Measurements from ENCODE around the gene NAALADL2.

DNA sequence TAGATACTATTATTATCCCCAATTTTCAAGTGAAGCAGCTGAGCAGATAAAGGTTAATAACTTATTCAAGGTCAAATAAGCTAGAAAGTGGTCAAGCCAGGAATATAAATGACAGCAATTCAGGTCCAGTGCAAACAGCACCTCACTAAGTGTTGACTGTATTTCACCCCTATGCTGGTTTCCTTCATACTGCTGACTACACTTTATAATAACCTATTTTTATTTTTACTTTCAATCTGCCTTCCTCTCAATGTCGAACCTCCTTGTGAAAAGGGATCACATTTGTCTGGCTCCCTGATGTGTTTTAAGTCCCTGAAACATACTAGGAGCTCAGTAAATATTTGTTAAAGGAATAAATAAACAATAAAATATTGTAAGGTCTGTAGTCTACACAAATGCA, 146.1 kb downstream of the NAALADL2 start:
- no peak for TF ChIP-seq CTCF (IDR thresholded peaks at IDR 0.05)
- no peak for TF ChIP-seq POLR2A (IDR thresholded peaks at IDR 0.05)
- TF ChIP-seq POLR2AphosphoS5 (IDR thresholded peaks at IDR 0.05; ENCODE audit: insufficient read depth in 1 of 2, low read depth in 1 of 2) = no peak

Measured in vagina (tissue), 2 donors.